HUES6 (cell line): ENCODE results near the gene KIAA1614.

Experiments
- H3K27ac ChIP-seq: 2 replicates; pipeline ENCODE4 v1.7.0; 2013; ENCODE audit warnings: low read depth, mild to moderate bottlenecking, low read length, inconsistent platforms
- H3K27me3 ChIP-seq: 2 replicates; pipeline ENCODE4 v1.6.1; 2013; ENCODE audit warnings: low read length; ENCODE audit not compliant: control insufficient read depth, insufficient read depth
- H3K36me3 ChIP-seq: 2 replicates; pipeline ENCODE4 v1.6.1; 2013; ENCODE audit warnings: low read length; ENCODE audit not compliant: control insufficient read depth, insufficient read depth
- H3K4me1 ChIP-seq: 2 replicates; pipeline ENCODE4 v1.6.1; 2013; ENCODE audit warnings: low read length; ENCODE audit not compliant: control insufficient read depth, insufficient read depth
- H3K4me3 ChIP-seq: 2 replicates; pipeline ENCODE4 v1.5.1; 2013; ENCODE audit warnings: low read depth, low read length
- H3K9ac ChIP-seq: one replicate; pipeline ENCODE4 v1.6.1; 2013; ENCODE audit warnings: mild to moderate bottlenecking, low read length
- H3K9me3 ChIP-seq: 2 replicates; pipeline ENCODE4 v1.6.1; 2013; ENCODE audit warnings: low read depth, low read length; ENCODE audit not compliant: control insufficient read depth, insufficient read depth

KIAA1614 gene

DNA sequence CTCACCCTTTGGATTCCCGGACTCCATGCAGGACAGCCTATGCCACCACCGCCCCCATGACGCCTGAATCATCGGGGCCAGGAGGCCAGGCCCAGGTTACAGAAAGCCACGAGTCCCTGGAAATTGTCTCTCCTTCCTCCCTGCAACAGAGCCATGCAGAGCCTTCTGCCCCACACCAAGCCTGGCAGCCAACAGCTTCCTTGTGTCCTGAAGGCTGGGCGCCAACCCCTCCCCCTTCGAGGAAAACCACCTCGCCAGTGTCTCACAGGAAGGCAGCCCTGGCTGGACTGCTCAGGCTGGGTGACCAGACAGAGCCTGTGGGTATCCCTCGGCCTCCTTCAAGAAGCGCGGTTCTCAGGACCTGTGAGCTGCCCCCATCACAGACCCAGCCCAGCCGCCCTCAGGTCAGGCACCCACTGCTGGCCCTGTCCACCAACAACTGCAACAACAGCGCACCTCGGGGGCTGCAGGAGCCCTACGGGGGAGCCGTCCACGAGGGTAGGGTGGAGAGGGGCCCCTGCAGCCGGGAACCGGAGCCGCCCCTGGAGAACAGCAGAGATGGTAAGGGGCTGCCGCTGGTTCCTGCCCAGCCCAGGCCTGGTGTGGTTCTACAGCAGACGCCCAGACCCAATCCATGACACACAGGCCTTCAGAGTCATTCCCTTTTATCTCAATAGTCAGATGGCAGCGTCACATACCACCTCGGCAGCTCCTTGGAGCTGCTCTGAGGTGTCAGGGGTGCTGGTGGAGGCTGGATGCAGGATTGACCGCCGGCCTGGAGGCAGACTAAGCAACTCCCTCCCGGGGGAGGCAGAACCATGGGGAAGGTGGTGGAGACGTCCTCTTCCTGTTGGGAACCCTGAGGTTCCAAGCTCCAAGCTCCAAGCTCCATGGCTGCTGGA lies 23.7 kb downstream of the KIAA1614 start:
- no peak overlapping the region for H3K9ac ChIP-seq
- no peaks in the 10 kb centered on the region for H3K36me3 ChIP-seq
- no peaks in the 10 kb centered on the region for H3K9me3 ChIP-seq
- peaks cover 11% of the 10 kb centered on the region; the same call in 1 of the 2 replicates for H3K4me1 ChIP-seq
- no peak overlapping the region for H3K4me3 ChIP-seq
- no peaks in the 10 kb centered on the region for H3K27me3 ChIP-seq
- no peak overlapping the region for H3K27ac ChIP-seq

GRCh38 chr1:180937012-180937372 lies 24.3 kb downstream of the KIAA1614 start:
- no peak overlapping the region for H3K27ac ChIP-seq

GRCh38 chr1:180937624-180938225 lies 25.0 kb downstream of the KIAA1614 start:
- Histone ChIP-seq H3K9me3 (no peaks in the 10 kb centered on the region), H3K27ac (no peak overlapping the region), H3K36me3 (no peaks in the 10 kb centered on the region), H3K9ac (no peak overlapping the region), H3K4me3 (no peak overlapping the region), H3K27me3 (no peaks in the 10 kb centered on the region), H3K4me1 (peaks cover 15% of the 10 kb centered on the region; the same call in 1 of the 2 replicates)

More at GRCh38 chr1:180937012-180937372, 24.3 kb downstream of the KIAA1614 start:
- no peak overlapping the region for H3K9ac ChIP-seq
- H3K4me1 ChIP-seq = peaks cover 12% of the 10 kb centered on the region; the same call in 1 of the 2 replicates
- no peak overlapping the region for H3K4me3 ChIP-seq
- no peaks in the 10 kb centered on the region for H3K9me3 ChIP-seq
- no peaks in the 10 kb centered on the region for H3K36me3 ChIP-seq
- no peaks in the 10 kb centered on the region for H3K27me3 ChIP-seq

DNA sequence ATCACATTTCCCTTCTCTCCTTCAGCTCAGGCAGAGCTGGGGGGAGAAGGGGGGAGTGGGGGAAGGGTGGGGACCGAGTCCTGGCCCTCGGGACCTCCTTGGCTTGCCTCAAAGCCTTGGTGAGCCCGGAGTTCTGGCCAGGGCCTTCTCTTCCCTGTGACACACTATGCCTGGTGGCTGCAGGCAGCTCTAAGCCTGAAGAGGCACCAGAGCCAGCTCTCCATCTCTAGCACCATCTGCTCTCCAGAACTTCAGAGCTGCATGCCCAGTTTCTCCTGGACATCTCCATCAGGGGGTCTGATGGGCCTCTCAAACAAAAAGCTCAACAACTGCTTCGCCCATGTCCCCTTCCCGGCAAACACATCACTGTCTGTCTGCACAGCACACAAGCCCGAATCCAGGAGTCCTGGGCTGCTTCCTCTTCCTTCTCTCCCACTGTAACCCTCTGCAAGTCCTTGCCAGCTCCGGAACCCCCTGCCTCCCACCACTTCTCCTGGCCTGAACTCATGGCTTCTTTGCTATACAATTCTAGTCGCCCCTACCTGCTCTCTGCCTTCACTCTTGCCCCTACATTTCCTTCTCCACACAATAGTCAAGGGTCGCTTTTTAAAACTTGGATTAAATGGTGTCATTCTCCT lies 26.5 kb downstream of the KIAA1614 start:
- H3K4me1 ChIP-seq = peaks cover 15% of the 10 kb centered on the region; the same call in 1 of the 2 replicates
- no peaks in the 10 kb centered on the region for H3K36me3 ChIP-seq
- no peaks in the 10 kb centered on the region for H3K27me3 ChIP-seq
- H3K9ac ChIP-seq = no peak overlapping the region
- no peak overlapping the region for H3K27ac ChIP-seq
- H3K9me3 ChIP-seq = no peaks in the 10 kb centered on the region
- H3K4me3 ChIP-seq = no peak overlapping the region

DNA sequence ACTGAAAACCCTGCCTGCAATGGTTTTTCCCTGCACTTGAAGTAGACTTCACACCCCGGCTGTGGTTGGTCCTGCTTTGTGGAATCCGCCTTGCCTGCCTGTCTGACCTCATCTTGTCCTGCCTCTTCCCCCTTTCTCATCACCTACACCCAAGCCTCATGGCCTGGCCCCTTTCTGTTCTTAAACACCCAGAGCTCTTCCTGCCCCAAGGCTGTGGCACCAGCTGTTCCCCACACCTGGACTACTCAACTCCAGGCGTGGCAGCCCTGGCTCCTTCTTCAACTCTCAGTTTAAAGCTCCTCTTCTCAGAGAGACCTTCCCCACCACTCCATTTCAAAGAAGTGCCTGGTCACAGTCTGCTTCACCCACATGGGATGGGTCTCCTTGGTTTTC lies 27.0 kb downstream of the KIAA1614 start:
- Histone ChIP-seq H3K9me3 (no peaks in the 10 kb centered on the region), H3K4me3 (no peak overlapping the region), H3K9ac (no peak overlapping the region), H3K4me1 (peaks cover 15% of the 10 kb centered on the region; the same call in 1 of the 2 replicates), H3K36me3 (no peaks in the 10 kb centered on the region), H3K27ac (no peak overlapping the region), H3K27me3 (no peaks in the 10 kb centered on the region)

DNA sequence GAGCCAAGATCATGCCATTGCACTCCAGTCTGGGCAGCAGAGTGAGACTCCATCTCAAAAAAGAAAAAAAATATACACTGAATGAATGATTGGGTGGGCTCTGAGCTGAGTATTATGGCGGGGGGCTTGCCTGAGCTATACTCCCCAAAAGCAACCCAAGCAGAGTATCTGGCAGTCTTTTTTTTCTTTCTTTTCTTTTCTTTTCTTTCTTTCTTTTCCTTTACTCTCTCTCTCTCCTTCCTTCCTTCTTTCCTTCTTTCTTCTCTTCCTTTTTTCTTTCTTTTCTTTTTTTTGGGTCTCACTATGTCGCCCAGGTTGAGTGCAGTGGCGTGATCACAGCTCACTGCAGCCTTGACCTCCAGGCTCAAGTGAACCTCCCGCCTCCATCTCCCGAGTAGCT lies 27.7 kb downstream of the KIAA1614 start:
- H3K9me3 ChIP-seq = no peaks in the 10 kb centered on the region
- H3K4me1 ChIP-seq = peaks cover 13% of the 10 kb centered on the region; the same call in 1 of the 2 replicates
- H3K36me3 ChIP-seq = no peaks in the 10 kb centered on the region

GRCh38 chr1:180941518-180942275 lies 29.0 kb downstream of the KIAA1614 start:
- H3K36me3 ChIP-seq = no peaks in the 10 kb centered on the region
- H3K27me3 ChIP-seq = no peaks in the 10 kb centered on the region
- H3K4me3 ChIP-seq = no peak overlapping the region
- H3K4me1 ChIP-seq = peaks cover 4% of the 10 kb centered on the region; the same call in 1 of the 2 replicates
- no peak overlapping the region for H3K9ac ChIP-seq
- no peak overlapping the region for H3K27ac ChIP-seq
- no peaks in the 10 kb centered on the region for H3K9me3 ChIP-seq

More for the DNA sequence above, 27.7 kb downstream of the KIAA1614 start:
- H3K27me3 ChIP-seq = no peaks in the 10 kb centered on the region
- no peak overlapping the region for H3K4me3 ChIP-seq
- no peak overlapping the region for H3K9ac ChIP-seq
- no peak overlapping the region for H3K27ac ChIP-seq

- Histone ChIP-seq H3K27ac (no peak overlapping the region), H3K4me3 (no peak overlapping the region), H3K9ac (no peak overlapping the region), H3K9me3 (no peaks in the 10 kb centered on the region), H3K4me1 (peaks cover 7% of the 10 kb centered on the region), H3K27me3 (no peaks in the 10 kb centered on the region), H3K36me3 (peaks cover 3% of the 10 kb centered on the region)
These were observed 32.5 kb downstream of the KIAA1614 start for GRCh38 chr1:180945151-180945550.

DNA sequence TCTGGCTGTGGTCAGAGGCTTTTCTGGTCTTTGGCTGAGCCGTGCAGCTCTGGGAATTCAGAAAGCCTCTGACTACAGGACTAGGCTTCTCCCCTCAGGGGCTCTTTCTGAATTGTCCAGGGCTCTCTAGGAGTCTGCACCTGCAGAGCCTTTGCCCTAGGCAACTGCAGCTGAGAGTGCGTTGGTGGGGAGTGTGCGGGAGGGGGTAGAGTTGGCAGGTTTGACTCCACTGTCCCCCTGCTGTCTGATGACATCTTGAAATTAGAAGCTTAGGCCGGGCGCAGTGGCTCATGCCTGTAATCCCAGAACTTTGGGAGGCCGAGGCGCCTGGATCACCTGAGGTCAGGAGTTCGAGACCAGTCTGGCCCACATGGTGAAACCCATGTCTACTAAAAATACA lies 32.9 kb downstream of the KIAA1614 start:
- peaks cover 7% of the 10 kb centered on the region for H3K4me1 ChIP-seq
- H3K27ac ChIP-seq = no peak overlapping the region
- no peaks in the 10 kb centered on the region for H3K9me3 ChIP-seq
- H3K4me3 ChIP-seq = no peak overlapping the region
- peaks cover 7% of the 10 kb centered on the region for H3K36me3 ChIP-seq
- no peaks in the 10 kb centered on the region for H3K27me3 ChIP-seq
- H3K9ac ChIP-seq = no peak overlapping the region

GRCh38 chr1:180946056-180946455 lies 33.4 kb downstream of the KIAA1614 start:
- no peaks in the 10 kb centered on the region for H3K9me3 ChIP-seq
- no peak overlapping the region for H3K9ac ChIP-seq
- H3K36me3 ChIP-seq = peaks cover 9% of the 10 kb centered on the region
- H3K27me3 ChIP-seq = no peaks in the 10 kb centered on the region
- H3K27ac ChIP-seq = no peak overlapping the region
- no peak overlapping the region for H3K4me3 ChIP-seq
- H3K4me1 ChIP-seq = peaks cover 7% of the 10 kb centered on the region
